Astrocyte (in vitro differentiated cells and primary cell): ENCODE results near the gene LHPP. TPM values are rescaled to one million over a fixed set of nuclear protein-coding genes. Genes with fewer than 3 reads are reported as not detected.

Experiments
- DNase-seq: peaks from one replicate; pipeline ENCODE4 v3.0.0-alpha.2; 2010; ENCODE audit warnings: low read depth
- FAIRE-seq: peaks from 2 replicates; lab custom pipeline; 2011; peaks lifted over from hg19 to GRCh38; lab: Jason Lieb, UNC
- H2AFZ ChIP-seq: 2 replicates; pipeline ENCODE4 v1.6.0; 2012; ENCODE audit warnings: low read depth, low read length, inconsistent platforms
- H3K27ac ChIP-seq: 2 replicates; pipeline ENCODE4 v1.5.1; 2011; ENCODE audit warnings: low read depth, low read length, inconsistent platforms
- H3K27me3 ChIP-seq: 2 replicates; pipeline ENCODE4 v1.6.0; 2011; ENCODE audit warnings: low read length, inconsistent platforms; ENCODE audit not compliant: insufficient read depth
- H3K36me3 ChIP-seq: 2 replicates; pipeline ENCODE4 v1.5.1; 2011; ENCODE audit warnings: low read length, inconsistent platforms; ENCODE audit not compliant: insufficient read depth
- H3K4me1 ChIP-seq: 2 replicates; pipeline ENCODE4 v1.5.1; 2011; ENCODE audit warnings: low read length, inconsistent platforms; ENCODE audit not compliant: insufficient read depth
- H3K4me2 ChIP-seq: 2 replicates; pipeline ENCODE4 v1.6.0; 2012; ENCODE audit warnings: low read length, inconsistent platforms
- H3K4me3 ChIP-seq: 2 replicates; pipeline ENCODE4 v1.5.1; 2011; ENCODE audit warnings: low read depth, mild to moderate bottlenecking, low read length, inconsistent platforms; ENCODE audit not compliant: insufficient read depth
- H3K79me2 ChIP-seq: 2 replicates; pipeline ENCODE4 v1.6.0; 2012; ENCODE audit warnings: mild to moderate bottlenecking, low read length, inconsistent platforms; ENCODE audit not compliant: insufficient read depth
- H3K9ac ChIP-seq: 2 replicates; pipeline ENCODE4 v1.6.0; 2012; ENCODE audit warnings: mild to moderate bottlenecking, low read length, inconsistent platforms
- H3K9me3 ChIP-seq: 2 replicates; pipeline ENCODE4 v1.5.1; 2012; ENCODE audit warnings: low read depth, mild to moderate bottlenecking, low read length, inconsistent platforms; ENCODE audit not compliant: insufficient read depth
- H4K20me1 ChIP-seq: 2 replicates; pipeline ENCODE4 v1.6.0; 2012; ENCODE audit warnings: low read length, inconsistent platforms; ENCODE audit not compliant: insufficient read depth
- H3K27ac Mint-ChIP-seq: one replicate; pipeline ENCODE4 v1.8.0; 2021; ENCODE audit warnings: mild to moderate bottlenecking, mixed read lengths; ENCODE audit not compliant: unreplicated experiment
- H3K27me3 Mint-ChIP-seq: one replicate; pipeline ENCODE4 v1.8.0; 2021; ENCODE audit warnings: low read depth, mixed read lengths; ENCODE audit not compliant: unreplicated experiment
- H3K36me3 Mint-ChIP-seq: one replicate; pipeline ENCODE4 v1.8.0; 2021; ENCODE audit warnings: low read depth, mixed read lengths; ENCODE audit not compliant: unreplicated experiment
- H3K4me1 Mint-ChIP-seq: one replicate; pipeline ENCODE4 v1.8.0; 2021; ENCODE audit warnings: low read depth, mixed read lengths; ENCODE audit not compliant: unreplicated experiment
- H3K4me3 Mint-ChIP-seq: one replicate; pipeline ENCODE4 v1.8.0; 2021; ENCODE audit warnings: mild to moderate bottlenecking, moderate library complexity, mixed read lengths; ENCODE audit not compliant: unreplicated experiment
- H3K9me3 Mint-ChIP-seq: one replicate; pipeline ENCODE4 v1.8.0; 2021; ENCODE audit warnings: mild to moderate bottlenecking, mixed read lengths; ENCODE audit not compliant: unreplicated experiment
- EZH2 ChIP-seq: IDR thresholded peaks from 2 replicates; pipeline ENCODE4 v1.6.1; 2012; ENCODE audit warnings: mild to moderate bottlenecking, low read length, inconsistent platforms; ENCODE audit not compliant: insufficient read depth
- total RNA-seq: library from RNA; stranded (reverse); gene quantifications from 2 replicates; pipeline ENCODE4 v1.2.1, GENCODE V29; 2021
- TF ChIP-seq, protein P1 (sequence below): IDR thresholded peaks from 2 replicates; pipeline ENCODE4 v1.5.1; 2011; ENCODE audit warnings: low read depth, mild to moderate bottlenecking, inconsistent platforms, low read length, moderate library complexity; ENCODE audit not compliant: insufficient read depth

LHPP gene
- total RNA-seq, 1 donor from 2014 or later = 6.9 TPM

DNA sequence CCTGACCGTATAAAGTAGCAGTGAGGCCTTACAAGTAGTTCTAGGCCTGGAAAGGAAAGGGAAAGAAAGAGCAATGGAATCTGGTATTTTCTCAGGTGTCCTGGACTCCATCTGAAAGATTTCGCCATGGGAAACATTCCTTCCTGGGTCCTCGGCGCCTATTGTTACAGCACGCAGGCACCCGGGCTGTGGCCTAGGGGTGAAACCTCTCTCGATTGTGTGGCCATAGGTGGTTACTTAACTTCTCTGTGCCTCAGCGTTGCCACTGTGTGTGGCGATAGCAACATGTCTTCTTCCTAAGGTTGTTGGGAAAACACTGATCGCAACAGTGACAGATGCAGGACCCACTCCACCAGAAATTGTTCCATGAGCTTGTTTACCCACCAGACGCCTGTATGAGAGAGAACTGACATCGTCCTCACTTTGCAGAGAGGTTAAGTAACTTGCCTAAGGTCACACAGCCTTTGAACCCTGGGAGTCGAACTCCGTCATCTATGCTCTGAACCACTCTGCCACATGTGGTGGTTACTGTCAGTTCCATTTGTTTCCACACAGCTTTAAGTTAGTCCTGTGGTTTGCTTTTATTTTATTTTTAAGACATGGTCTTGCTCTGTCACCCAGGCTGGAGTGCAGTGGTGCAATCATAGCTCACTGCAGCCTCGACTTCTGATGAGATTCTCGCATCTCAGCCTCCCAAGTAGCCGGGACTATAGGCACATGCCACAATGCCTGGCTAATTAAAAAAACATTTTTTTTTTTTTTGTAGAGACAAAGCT lies 73.4 kb downstream of the LHPP start:
- no peak overlapping the region for H2AFZ ChIP-seq
- no peaks in the 10 kb centered on the region for H3K4me1 Mint-ChIP-seq
- H3K36me3 Mint-ChIP-seq = peaks cover 1% of the 10 kb centered on the region
- H3K4me2 ChIP-seq = no peak overlapping the region
- H3K27ac ChIP-seq = no peak overlapping the region
- no peaks in the 10 kb centered on the region for H3K36me3 ChIP-seq
- H3K4me1 ChIP-seq = peaks cover 2% of the 10 kb centered on the region
- H3K4me3 Mint-ChIP-seq = no peak overlapping the region
- no peak overlapping the region for H3K4me3 ChIP-seq
- no peaks in the 10 kb centered on the region for H3K27me3 ChIP-seq
- TF ChIP-seq, protein P1, sequence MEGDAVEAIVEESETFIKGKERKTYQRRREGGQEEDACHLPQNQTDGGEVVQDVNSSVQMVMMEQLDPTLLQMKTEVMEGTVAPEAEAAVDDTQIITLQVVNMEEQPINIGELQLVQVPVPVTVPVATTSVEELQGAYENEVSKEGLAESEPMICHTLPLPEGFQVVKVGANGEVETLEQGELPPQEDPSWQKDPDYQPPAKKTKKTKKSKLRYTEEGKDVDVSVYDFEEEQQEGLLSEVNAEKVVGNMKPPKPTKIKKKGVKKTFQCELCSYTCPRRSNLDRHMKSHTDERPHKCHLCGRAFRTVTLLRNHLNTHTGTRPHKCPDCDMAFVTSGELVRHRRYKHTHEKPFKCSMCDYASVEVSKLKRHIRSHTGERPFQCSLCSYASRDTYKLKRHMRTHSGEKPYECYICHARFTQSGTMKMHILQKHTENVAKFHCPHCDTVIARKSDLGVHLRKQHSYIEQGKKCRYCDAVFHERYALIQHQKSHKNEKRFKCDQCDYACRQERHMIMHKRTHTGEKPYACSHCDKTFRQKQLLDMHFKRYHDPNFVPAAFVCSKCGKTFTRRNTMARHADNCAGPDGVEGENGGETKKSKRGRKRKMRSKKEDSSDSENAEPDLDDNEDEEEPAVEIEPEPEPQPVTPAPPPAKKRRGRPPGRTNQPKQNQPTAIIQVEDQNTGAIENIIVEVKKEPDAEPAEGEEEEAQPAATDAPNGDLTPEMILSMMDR = no peak
- no peak for TF ChIP-seq EZH2
- FAIRE-seq = no peak
- DNase-seq = no peak
- peaks cover 15% of the 10 kb centered on the region for H3K27me3 Mint-ChIP-seq
- no peak overlapping the region for H3K9ac ChIP-seq
- no peaks in the 10 kb centered on the region for H3K9me3 ChIP-seq
- H3K27ac Mint-ChIP-seq = no peak overlapping the region
- no peaks in the 10 kb centered on the region for H4K20me1 ChIP-seq
- no peaks in the 10 kb centered on the region for H3K9me3 Mint-ChIP-seq
- no peaks in the 10 kb centered on the region for H3K79me2 ChIP-seq

GRCh38 chr10:124535731-124536495 lies 74.3 kb downstream of the LHPP start:
- H3K36me3 ChIP-seq = no peaks in the 10 kb centered on the region
- H3K4me3 ChIP-seq = no peak overlapping the region
- H3K4me1 Mint-ChIP-seq = no peaks in the 10 kb centered on the region
- peaks cover 1% of the 10 kb centered on the region for H3K36me3 Mint-ChIP-seq
- no peaks in the 10 kb centered on the region for H3K9me3 Mint-ChIP-seq
- no peaks in the 10 kb centered on the region for H3K27me3 ChIP-seq
- DNase-seq (no peak), FAIRE-seq (no peak)
- H4K20me1 ChIP-seq = no peaks in the 10 kb centered on the region
- peaks cover 10% of the 10 kb centered on the region for H3K27me3 Mint-ChIP-seq
- no peak overlapping the region for H3K27ac ChIP-seq
- TF ChIP-seq, protein P1 = no peak
- TF ChIP-seq EZH2 = no peak
- H3K4me3 Mint-ChIP-seq = no peak overlapping the region
- H3K27ac Mint-ChIP-seq = no peak overlapping the region
- no peaks in the 10 kb centered on the region for H3K4me1 ChIP-seq
- no peaks in the 10 kb centered on the region for H3K79me2 ChIP-seq
- no peak overlapping the region for H3K4me2 ChIP-seq
- no peak overlapping the region for H3K9ac ChIP-seq
- H2AFZ ChIP-seq = no peak overlapping the region
- H3K9me3 ChIP-seq = no peaks in the 10 kb centered on the region
